ENCODE results near the gene PTPRN2. TPM values are rescaled to one million over a fixed set of nuclear protein-coding genes. Genes with fewer than 3 reads are reported as not detected.

The PTPRN2 gene
- total and polyA plus RNA-seq, 2 donors from 2014 or later = 4.8 to 6.2 TPM

DNA sequence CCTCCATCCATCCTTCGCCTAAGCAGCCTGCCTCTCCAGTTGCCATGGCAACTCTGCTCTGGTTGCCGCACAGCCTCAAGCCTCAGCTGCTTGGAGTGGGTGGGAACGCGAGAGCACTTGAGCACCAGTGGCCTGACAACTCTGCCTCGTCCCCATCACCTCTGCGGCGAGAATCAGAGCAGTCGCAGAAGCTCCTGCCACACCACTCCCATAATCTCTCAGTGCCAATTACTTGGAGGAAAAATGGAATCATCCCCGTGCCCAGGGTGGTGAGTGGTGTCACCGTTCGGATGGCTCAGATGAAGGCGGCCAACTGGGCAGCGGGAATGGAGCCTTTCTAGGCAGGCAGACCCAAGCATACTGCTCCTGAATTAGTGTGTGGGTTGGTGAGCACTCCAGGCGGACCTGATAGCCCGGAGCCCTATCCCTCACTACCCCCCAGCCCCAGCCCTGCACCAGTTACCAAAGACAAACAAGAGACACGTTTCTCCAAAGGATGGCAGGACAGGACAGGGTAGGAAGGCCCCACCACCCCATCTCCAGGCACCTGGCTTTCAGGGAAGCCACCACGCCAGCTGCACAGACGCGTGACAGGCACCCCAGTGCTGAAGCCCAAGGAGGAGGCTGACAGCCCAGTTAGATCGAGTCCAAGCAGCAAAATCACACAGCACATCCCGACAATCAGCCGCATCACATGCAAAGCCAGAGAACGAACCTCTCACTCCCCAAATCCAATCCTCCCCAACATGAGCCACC lies 335.4 kb downstream of the PTPRN2 start:
- FAIRE-seq = no peak
- H3K9me3 ChIP-seq (ENCODE audit: control insufficient read depth in 2 of 3, insufficient read depth in 1 of 3, low read length in 3 of 3) = peaks cover 0 to 4% (median 0%) of the 10 kb centered on the region in 3 donors
- DNase-seq = no peak
- no peaks in the 10 kb centered on the region for H3K36me3 ChIP-seq (ENCODE audit: control insufficient read depth in 2 of 3, insufficient read depth in 3 of 3, low read length in 3 of 3)
- TF ChIP-seq, protein P1, sequence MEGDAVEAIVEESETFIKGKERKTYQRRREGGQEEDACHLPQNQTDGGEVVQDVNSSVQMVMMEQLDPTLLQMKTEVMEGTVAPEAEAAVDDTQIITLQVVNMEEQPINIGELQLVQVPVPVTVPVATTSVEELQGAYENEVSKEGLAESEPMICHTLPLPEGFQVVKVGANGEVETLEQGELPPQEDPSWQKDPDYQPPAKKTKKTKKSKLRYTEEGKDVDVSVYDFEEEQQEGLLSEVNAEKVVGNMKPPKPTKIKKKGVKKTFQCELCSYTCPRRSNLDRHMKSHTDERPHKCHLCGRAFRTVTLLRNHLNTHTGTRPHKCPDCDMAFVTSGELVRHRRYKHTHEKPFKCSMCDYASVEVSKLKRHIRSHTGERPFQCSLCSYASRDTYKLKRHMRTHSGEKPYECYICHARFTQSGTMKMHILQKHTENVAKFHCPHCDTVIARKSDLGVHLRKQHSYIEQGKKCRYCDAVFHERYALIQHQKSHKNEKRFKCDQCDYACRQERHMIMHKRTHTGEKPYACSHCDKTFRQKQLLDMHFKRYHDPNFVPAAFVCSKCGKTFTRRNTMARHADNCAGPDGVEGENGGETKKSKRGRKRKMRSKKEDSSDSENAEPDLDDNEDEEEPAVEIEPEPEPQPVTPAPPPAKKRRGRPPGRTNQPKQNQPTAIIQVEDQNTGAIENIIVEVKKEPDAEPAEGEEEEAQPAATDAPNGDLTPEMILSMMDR (IDR thresholded peaks at IDR 0.05; ENCODE audit: borderline replicate concordance, extremely low read depth, insufficient read depth) = no peak
- no peak overlapping the region for H3K9ac ChIP-seq (ENCODE audit: low read length in 3 of 3)
- no peaks in the 10 kb centered on the region for H3K27me3 ChIP-seq (ENCODE audit: control insufficient read depth, insufficient read depth, low read length)
- no peak overlapping the region for H3K4me3 ChIP-seq (ENCODE audit: low read length in 3 of 3)
- intact Hi-C loops (cut with DNase I) = no loop called here
- H3K27ac ChIP-seq (ENCODE audit: low read depth in 2 of 2, low read length in 2 of 2) = no peak overlapping the region
- H3K4me1 ChIP-seq (ENCODE audit: control insufficient read depth in 2 of 3, insufficient read depth in 2 of 3, low read depth in 1 of 3, low read length in 3 of 3) = no peaks in the 10 kb centered on the region

DNA sequence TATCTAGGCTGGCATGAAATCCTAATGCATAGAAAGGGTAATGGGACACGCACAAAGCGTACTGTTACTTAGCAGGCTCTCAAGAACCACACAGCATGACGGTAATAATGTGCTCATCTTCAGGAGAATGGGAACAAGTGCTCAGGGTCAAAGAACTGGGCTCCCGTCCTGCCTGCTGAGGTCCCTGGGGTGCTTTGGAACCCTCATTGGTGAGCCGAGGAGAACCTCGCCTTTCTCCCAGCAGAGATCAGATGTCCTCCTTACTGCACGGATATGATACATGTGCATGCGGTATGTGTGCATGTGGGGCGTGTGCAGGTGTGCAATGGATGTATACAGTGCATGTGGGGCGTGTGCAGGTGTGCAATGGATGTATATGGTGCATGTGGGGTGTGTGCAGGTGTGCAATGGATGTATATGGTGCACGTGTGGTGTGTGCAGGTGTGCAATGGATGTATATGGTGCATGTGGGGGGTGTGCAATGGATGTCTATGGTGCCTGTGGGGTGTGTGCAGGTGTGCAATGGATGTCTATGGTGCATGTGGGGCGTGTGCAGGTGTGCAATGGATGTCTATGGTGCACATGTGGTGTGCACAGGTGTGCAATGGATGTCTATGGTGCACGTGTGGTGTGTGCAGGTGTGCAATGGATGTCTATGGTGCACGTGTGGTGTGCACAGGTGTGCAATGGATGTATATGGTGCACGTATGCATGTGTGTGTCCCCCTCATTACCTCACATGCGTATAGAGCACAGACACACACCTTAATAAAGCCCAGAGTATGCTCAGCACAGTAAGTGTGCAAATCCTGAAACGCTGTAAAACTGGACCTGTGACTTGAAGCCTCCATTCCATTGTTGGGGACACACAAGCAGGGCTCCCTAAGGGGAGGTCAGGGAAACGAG lies 336.3 kb downstream of the PTPRN2 start:
- Histone ChIP-seq H3K4me3 (ENCODE audit: low read length in 3 of 3) (no peak overlapping the region), H3K36me3 (ENCODE audit: control insufficient read depth in 2 of 3, insufficient read depth in 3 of 3, low read length in 3 of 3) (no peaks in the 10 kb centered on the region), H3K4me1 (ENCODE audit: control insufficient read depth in 2 of 3, insufficient read depth in 2 of 3, low read depth in 1 of 3, low read length in 3 of 3) (no peaks in the 10 kb centered on the region), H3K27me3 (ENCODE audit: control insufficient read depth, insufficient read depth, low read length) (no peaks in the 10 kb centered on the region), H3K9me3 (ENCODE audit: control insufficient read depth in 2 of 3, insufficient read depth in 1 of 3, low read length in 3 of 3) (peaks cover 0 to 4% (median 0%) of the 10 kb centered on the region in 3 donors), H3K27ac (ENCODE audit: low read depth in 2 of 2, low read length in 2 of 2) (no peak overlapping the region), H3K9ac (ENCODE audit: low read length in 3 of 3) (no peak overlapping the region)
- FAIRE-seq (no peak), DNase-seq (no peak)
- TF ChIP-seq, protein P1 (IDR thresholded peaks at IDR 0.05; ENCODE audit: borderline replicate concordance, extremely low read depth, insufficient read depth) = no peak
- intact Hi-C loops (cut with DNase I) = no loop called here

DNA sequence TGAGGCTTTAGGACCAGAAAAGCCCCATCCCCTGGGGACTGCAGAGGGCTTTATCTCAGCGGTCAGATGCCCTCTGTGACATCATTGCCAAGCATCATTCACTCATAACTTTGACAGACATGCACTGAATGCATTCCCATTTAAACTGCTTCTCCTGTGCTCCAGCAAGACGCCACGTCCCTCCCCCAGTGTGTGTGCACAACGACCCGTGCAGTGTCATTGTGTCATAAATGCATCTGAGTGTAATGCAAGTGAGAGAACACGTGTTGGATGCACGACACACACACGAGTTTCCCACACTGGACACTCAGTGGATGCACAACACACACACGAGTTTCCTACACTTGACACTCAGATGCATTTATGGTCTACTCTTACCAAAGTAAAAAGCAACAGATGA lies 337.9 kb downstream of the PTPRN2 start:
- TF ChIP-seq, protein P1 (IDR thresholded peaks at IDR 0.05; ENCODE audit: borderline replicate concordance, extremely low read depth, insufficient read depth) = no peak
- H3K9me3 ChIP-seq (ENCODE audit: control insufficient read depth in 2 of 3, insufficient read depth in 1 of 3, low read length in 3 of 3) = peaks cover 0 to 4% (median 0%) of the 10 kb centered on the region in 3 donors
- intact Hi-C loops (cut with DNase I) = no loop called here
- DNase-seq (peak in 1 of 5 donors; percentile 28), FAIRE-seq (no peak)
- H3K27me3 ChIP-seq (ENCODE audit: control insufficient read depth, insufficient read depth, low read length) = no peaks in the 10 kb centered on the region
- H3K36me3 ChIP-seq (ENCODE audit: control insufficient read depth in 2 of 3, insufficient read depth in 3 of 3, low read length in 3 of 3) = no peaks in the 10 kb centered on the region
- H3K9ac ChIP-seq (ENCODE audit: low read length in 3 of 3) = no peak overlapping the region
- no peak overlapping the region for H3K27ac ChIP-seq (ENCODE audit: low read depth in 2 of 2, low read length in 2 of 2)
- H3K4me1 ChIP-seq (ENCODE audit: control insufficient read depth in 2 of 3, insufficient read depth in 2 of 3, low read depth in 1 of 3, low read length in 3 of 3) = no peaks in the 10 kb centered on the region
- no peak overlapping the region for H3K4me3 ChIP-seq (ENCODE audit: low read length in 3 of 3)

All from kidney (tissue), 14 donors.